H1 (cell line): ENCODE results near the gene PKNOX1. TPM values are rescaled to one million over a fixed set of nuclear protein-coding genes. Genes with fewer than 3 reads are reported as not detected.
A peak's percentile ranks its signal among the peaks of the same experiment; 100 is the strongest.

Experiments
- CTCF ChIA-PET: fragments of 300-600 bp; sonication (Branson Sonifier 250); formaldehyde crosslinking; loops from one replicate; lab custom pipeline; 2021; ENCODE audit not compliant: partially characterized antibody; lab: Charles Lee
- POLR2A ChIA-PET: fragments of 300-600 bp; sonication (Branson Sonifier 250); formaldehyde crosslinking; loops from one replicate; lab custom pipeline; 2021; ENCODE audit warnings: inconsistent platforms; ENCODE audit not compliant: partially characterized antibody; lab: Charles Lee
- DNase-seq, 2 experiments: peaks; one replicate each; pipeline versions ENCODE4 v3.0.0 to v3.0.0-alpha.2; 2010 to 2022; ENCODE audit warnings: low spot score in 2 of 2, low read depth in 1 of 2, mixed read lengths in 1 of 2
- FAIRE-seq: peaks from 2 replicates; lab custom pipeline; 2011; peaks lifted over from hg19 to GRCh38; lab: Jason Lieb, UNC
- H2AFZ ChIP-seq: 2 replicates; pipeline ENCODE4 v1.8.1; 2012; ENCODE audit warnings: low read length, inconsistent platforms
- H2AK5ac ChIP-seq: 2 replicates; pipeline ENCODE4 v1.6.1; 2013; ENCODE audit warnings: low read depth, low read length
- H2BK120ac ChIP-seq: replicated peaks from 2 replicates; pipeline ENCODE3; 2013; ENCODE audit warnings: low read depth, low read length, inconsistent platforms
- H2BK12ac ChIP-seq: 2 replicates; pipeline ENCODE4 v1.6.1; 2013; ENCODE audit warnings: low read depth, low read length
- H2BK15ac ChIP-seq: 2 replicates; pipeline ENCODE4 v1.6.1; 2013; ENCODE audit warnings: low read length
- H2BK20ac ChIP-seq: 2 replicates; pipeline ENCODE4 v1.6.1; 2013; ENCODE audit warnings: low read length
- H2BK5ac ChIP-seq: 2 replicates; pipeline ENCODE4 v1.6.1; 2013; ENCODE audit warnings: low read depth, low read length
- H3K14ac ChIP-seq: 2 replicates; pipeline ENCODE4 v1.6.1; 2013; ENCODE audit warnings: inconsistent platforms; ENCODE audit not compliant: insufficient read length
- H3K18ac ChIP-seq: 2 replicates; pipeline ENCODE4 v1.6.1; 2013; ENCODE audit warnings: low read length; ENCODE audit errors: extremely low read depth
- H3K23ac ChIP-seq: 2 replicates; pipeline ENCODE4 v1.6.1; 2013; ENCODE audit warnings: inconsistent platforms; ENCODE audit not compliant: insufficient read length
- H3K23me2 ChIP-seq: 2 replicates; pipeline ENCODE4 v1.6.1; 2013; ENCODE audit warnings: low read depth, low read length
- H3K27ac ChIP-seq: 2 replicates; pipeline ENCODE4 v1.6.1; 2011; ENCODE audit warnings: low read depth, low read length, inconsistent platforms
- H3K27me3 ChIP-seq, 4 experiments: replicated peaks in 1 of 4; 1 replicate in 1 of 4; 2 replicates in 3 of 4; pipeline versions ENCODE4 v1.6.1 to v1.8.1; 2011 to 2013; ENCODE audit warnings: low read length in 3 of 4, mild to moderate bottlenecking in 3 of 4, inconsistent platforms in 2 of 4, mixed read lengths in 2 of 4, moderate library complexity in 1 of 4; ENCODE audit not compliant: control insufficient read depth in 3 of 4, insufficient read depth in 3 of 4; ENCODE audit errors: extremely low read depth in 1 of 4
- H3K36me3 ChIP-seq, 4 experiments: 2 replicates each; pipeline versions ENCODE4 v1.6.1 to v1.8.1; 2011 to 2013; ENCODE audit warnings: mild to moderate bottlenecking in 4 of 4, low read length in 3 of 4, moderate library complexity in 2 of 4, control low read depth in 1 of 4, inconsistent platforms in 1 of 4; ENCODE audit not compliant: insufficient read depth in 4 of 4, control insufficient read depth in 2 of 4
- H3K4ac ChIP-seq: replicated peaks from 2 replicates; pipeline ENCODE3; 2013; ENCODE audit warnings: low read length, low read depth, mixed read lengths, inconsistent platforms; ENCODE audit not compliant: insufficient read length
- H3K4me1 ChIP-seq, 4 experiments: replicated peaks in 1 of 4; 1 replicate in 1 of 4; 2 replicates in 3 of 4; pipeline versions ENCODE4 v1.6.1 to v1.8.1; 2011 to 2013; ENCODE audit warnings: low read length in 3 of 4, inconsistent platforms in 2 of 4, mixed read lengths in 1 of 4; ENCODE audit not compliant: insufficient read depth in 4 of 4, control insufficient read depth in 3 of 4
- H3K4me2 ChIP-seq, 2 experiments: 2 replicates each; pipeline versions ENCODE4 v1.6.1 to v1.8.1; 2011 to 2013; ENCODE audit warnings: low read depth in 2 of 2, low read length in 2 of 2, control low read depth in 1 of 2, inconsistent platforms in 1 of 2, mild to moderate bottlenecking in 1 of 2; ENCODE audit not compliant: insufficient read depth in 1 of 2
- H3K4me3 ChIP-seq, 4 experiments: fragments of 200-600, 300-600 bp in 1 of 4; sonication (generic), shearing (Covaris generic), sonication (Bioruptor Twin) in 1 of 4; 2 replicates each; pipeline versions ENCODE4 v1.5.1 to v1.8.1; 2011 to 2016; ENCODE audit warnings: low read length in 4 of 4, low read depth in 3 of 4, control low read depth in 2 of 4, inconsistent platforms in 2 of 4, mild to moderate bottlenecking in 2 of 4, mixed read lengths in 1 of 4, moderate library complexity in 1 of 4; ENCODE audit not compliant: insufficient read depth in 2 of 4; ENCODE audit errors: extremely low read depth in 1 of 4
- H3K56ac ChIP-seq: replicated peaks from 2 replicates; pipeline ENCODE3; 2013; ENCODE audit warnings: low read depth, mild to moderate bottlenecking, mixed read lengths, low read length, inconsistent platforms; ENCODE audit not compliant: insufficient read length
- H3K79me1 ChIP-seq: 2 replicates; pipeline ENCODE4 v1.6.1; 2013; ENCODE audit warnings: low read depth, low read length, control low read depth
- H3K79me2 ChIP-seq, 2 experiments: 2 replicates each; pipeline versions ENCODE4 v1.6.1 to v1.8.1; 2012 to 2013; ENCODE audit warnings: low read length in 2 of 2, mild to moderate bottlenecking in 2 of 2, inconsistent platforms in 1 of 2; ENCODE audit not compliant: insufficient read depth in 2 of 2, control insufficient read depth in 1 of 2
- H3K9ac ChIP-seq, 4 experiments: replicated peaks in 1 of 4; 1 replicate in 1 of 4; 2 replicates in 3 of 4; pipeline versions ENCODE4 v1.6.1 to v1.8.1; 2011 to 2013; ENCODE audit warnings: low read depth in 3 of 4, low read length in 3 of 4, control low read depth in 2 of 4, mild to moderate bottlenecking in 2 of 4, moderate library complexity in 2 of 4, inconsistent platforms in 1 of 4; ENCODE audit errors: extremely low read depth in 1 of 4
- H3K9me3 ChIP-seq, 2 experiments: 2 replicates each; pipeline versions ENCODE4 v1.6.1 to v1.8.1; 2012 to 2013; ENCODE audit warnings: mild to moderate bottlenecking in 2 of 2, moderate library complexity in 2 of 2, control low read depth in 1 of 2, inconsistent platforms in 1 of 2, low read depth in 1 of 2, low read length in 1 of 2, mixed read lengths in 1 of 2; ENCODE audit not compliant: insufficient read depth in 2 of 2
- H4K20me1 ChIP-seq, 2 experiments: replicated peaks in 1 of 2; 2 replicates each; pipeline versions ENCODE3 to v1.8.1; 2011 to 2013; ENCODE audit warnings: inconsistent platforms in 2 of 2, low read length in 2 of 2, mild to moderate bottlenecking in 1 of 2; ENCODE audit not compliant: insufficient read depth in 2 of 2, control insufficient read depth in 1 of 2
- H4K5ac ChIP-seq: 2 replicates; pipeline ENCODE4 v1.6.1; 2013; ENCODE audit warnings: low read length, low read depth, mixed read lengths, inconsistent platforms; ENCODE audit not compliant: insufficient read length
- H4K8ac ChIP-seq: 2 replicates; pipeline ENCODE4 v1.8.0; 2013; ENCODE audit warnings: mild to moderate bottlenecking, moderate library complexity, low read length, inconsistent platforms; ENCODE audit not compliant: insufficient read depth; ENCODE audit errors: extremely low read depth
- H4K91ac ChIP-seq: replicated peaks from 2 replicates; pipeline ENCODE3; 2013; ENCODE audit warnings: low read length, mixed read lengths, inconsistent platforms; ENCODE audit not compliant: insufficient read length
- ASH2L ChIP-seq: fragments of 200-600, 300-600 bp; sonication (generic); IDR thresholded peaks from one replicate; pipeline ENCODE4 v1.7.1; 2017; ENCODE audit warnings: low read length
- BACH1 ChIP-seq: IDR thresholded peaks from 2 replicates; pipeline ENCODE4 v1.6.1; 2012; ENCODE audit warnings: low read length, improper control_type of control experiment
- EGR1 ChIP-seq: IDR thresholded peaks from 2 replicates; pipeline ENCODE4 v1.6.1; 2011; ENCODE audit warnings: low read depth, low read length, borderline replicate concordance
- KDM1A ChIP-seq: fragments of 200-600, 300-600 bp; sonication (generic); IDR thresholded peaks from 2 replicates; pipeline ENCODE4 v1.7.1; 2016; ENCODE audit warnings: mild to moderate bottlenecking, low read length, borderline replicate concordance
- RNF2 ChIP-seq: fragments of 200-900, 300-1000 bp; sonication (generic); IDR thresholded peaks from 2 replicates; pipeline ENCODE4 v1.7.1; 2016; ENCODE audit warnings: borderline replicate concordance, low read depth, mild to moderate bottlenecking, antibody characterized with exemption, low read length; ENCODE audit not compliant: poor library complexity, severe bottlenecking; ENCODE audit errors: missing control alignments
- RXRA ChIP-seq: IDR thresholded peaks from 2 replicates; pipeline ENCODE4 v1.6.1; 2011; ENCODE audit warnings: low read depth, mild to moderate bottlenecking, low read length, moderate library complexity; ENCODE audit not compliant: insufficient read depth
- SIRT6 ChIP-seq: IDR thresholded peaks from one replicate; pipeline ENCODE4 v1.7.1; 2012; ENCODE audit warnings: low read length, inconsistent platforms
- WGBS, 2 experiments: shearing (Covaris generic) in 1 of 2; methylation state at CpG; one replicate each; pipeline versions ENCODE4 v1.1.6 to v1.1.7; 2013 to 2015; ENCODE audit warnings: low lambda C conversion rate in 2 of 2, mixed read lengths in 2 of 2, inconsistent platforms in 1 of 2, low coverage in 1 of 2, missing lambda C conversion rate in 1 of 2; ENCODE audit not compliant: insufficient replicate concordance in 2 of 2, insufficient coverage in 1 of 2, insufficient read length in 1 of 2; ENCODE audit errors: extremely low coverage in 1 of 2, missing lambda C conversion rate in 1 of 2; 5-methylcytosine and 5-hydroxymethylcytosine counted together
- polyA plus RNA-seq, 7 experiments: library from polyadenylated mRNA; depleted of rRNA in 3 of 7; stranded (reverse) in 5 of 7; unstranded in 2 of 7; fragments of >200 nt in 5 of 7; fragments of 200-250 nt in 2 of 7; gene quantifications; 1 replicate in 5 of 7; 2 replicates in 1 of 7; 4 replicates in 1 of 7; pipeline versions ENCODE4 v1.2.1 to v1.2.3, GENCODE V29; 2011 to 2013; ENCODE audit warnings: missing spikeins in 2 of 7, mixed read lengths in 2 of 7
- total RNA-seq: library from RNA; stranded (reverse); fragmentation: NEBNext Ultra II Directional; extraction: Animal tissue kit (Norgen Biotek cat#: 25700); gene quantifications from 2 replicates; pipeline ENCODE4 v1.2.1, GENCODE V29; 2021

The PKNOX1 gene
- total and polyA plus RNA-seq, 2 of the 8 experiments (the other 6 are each of a cell fraction or from before 2014, with no cell fraction given), result 20.4 to 31.9 TPM

- no peak for DNase-seq
- Histone ChIP-seq H3K18ac (peak overlapping the region; percentile 38; the same call in 1 of the 2 replicates), H3K4me2 (no peak overlapping the region)
Observed at GRCh38 chr21:42939582-42940413, 34.6 kb upstream of the PKNOX1 start.

More at GRCh38 chr21:42939582-42940413, 34.6 kb upstream of the PKNOX1 start:
- ChIA-PET CTCF (interaction anchor here (3.0 kb wide), 1 partner anchor 18 kb away, joined by 9 read pairs; no protein-coding TSS in a partner anchor), POLR2A (interaction anchor here (0.9 to 3.6 kb wide), 5 partner anchors 8 to 52 kb away, joined by 3 to 37 read pairs (median 6); no protein-coding TSS in a partner anchor)
- Histone ChIP-seq H3K27me3 (no peaks in the 10 kb centered on the region), H4K5ac (no peak overlapping the region), H2BK15ac (no peak overlapping the region), H2AK5ac (peak overlapping the region; percentile 97; the same call in 1 of the 2 replicates), H3K79me2 (no peaks in the 10 kb centered on the region), H3K4me3 (no peak overlapping the region), H3K9me3 (no peaks in the 10 kb centered on the region), H4K8ac (no peak overlapping the region), H3K56ac (no peak overlapping the region), H2BK20ac (0 out of 2 replicates have a peak overlapping the region, but pooled peaks have one; percentile 29), H2AFZ (no peak overlapping the region), H4K91ac (peak overlapping the region; percentile 52), H3K27ac (no peak overlapping the region), H4K20me1 (no peaks in the 10 kb centered on the region), H3K36me3 (no peaks in the 10 kb centered on the region), H2BK5ac (peak overlapping the region; percentile 71; the same call in 1 of the 2 replicates), H3K79me1 (no peaks in the 10 kb centered on the region), H3K23me2 (no peaks in the 10 kb centered on the region), H3K4me1 (peaks cover 0 to 25% (median 12%) of the 10 kb centered on the region in 4 experiments; a peak in 6 of 7 replicates), H3K14ac (no peak overlapping the region), H2BK12ac (peak overlapping the region; percentile 64), H3K4ac (no peak overlapping the region)
- WGBS, 2 experiments, result 90 to 100% methylated on average over 2 to 16 of the region's 16 CpGs
- TF ChIP-seq EGR1, result no peak
- no peak for TF ChIP-seq KDM1A
- no peak for TF ChIP-seq SIRT6
- no peak for TF ChIP-seq RNF2
- no peak for TF ChIP-seq ASH2L
- TF ChIP-seq BACH1, result no peak
- no peak for TF ChIP-seq RXRA
- TF ChIP-seq, all 59 proteins: peak for 0
- no peak overlapping the region for H2BK120ac ChIP-seq
- FAIRE-seq, result no peak
- no peak overlapping the region for H3K23ac ChIP-seq
- H3K9ac ChIP-seq, result no peak overlapping the region
